DND-41 (cell line): Measurements from ENCODE around the gene GBE1.
"Not testable (repeated sequence)": the region's sequence is repeated elsewhere in the genome, so short reads cannot be mapped to it uniquely, and the experiment has no call there.

Experiments used
- ATAC-seq: fragments of 200-7000 bp; cut with Tn5 transposase; 3 replicates; pipeline ENCODE4 v1.9.1; 2021; ENCODE audit warnings: low read depth; ENCODE audit not compliant: insufficient read depth
- DNase-seq: peaks from one replicate; pipeline ENCODE4 v3.0.0-alpha.2; 2020
- H2AFZ ChIP-seq: 2 replicates; pipeline ENCODE4 v1.6.0; 2012; ENCODE audit warnings: low read depth, low read length
- H3K27ac ChIP-seq: 2 replicates; pipeline ENCODE4 v1.5.1; 2012; ENCODE audit warnings: low read length, inconsistent platforms
- H3K27me3 ChIP-seq: fragments of 200-600 bp; sonication (generic); 2 replicates; pipeline ENCODE4 v1.6.0; 2012; ENCODE audit warnings: low read length, mild to moderate bottlenecking, inconsistent platforms; ENCODE audit not compliant: insufficient read depth, poor library complexity
- H3K36me3 ChIP-seq: 2 replicates; pipeline ENCODE4 v1.5.1; 2012; ENCODE audit warnings: low read length, inconsistent platforms; ENCODE audit not compliant: insufficient read depth
- H3K4me1 ChIP-seq: 2 replicates; pipeline ENCODE4 v1.5.1; 2012; ENCODE audit warnings: mild to moderate bottlenecking, low read length; ENCODE audit not compliant: insufficient read depth
- H3K4me2 ChIP-seq: 2 replicates; pipeline ENCODE4 v1.6.0; 2012; ENCODE audit warnings: mild to moderate bottlenecking, moderate library complexity, low read length, inconsistent platforms; ENCODE audit not compliant: insufficient read depth
- H3K4me3 ChIP-seq, 2 experiments: fragments of 200-600 bp in 1 of 2; shearing (Covaris generic) in 1 of 2; 2 replicates each; pipeline ENCODE4 v1.5.1; 2012 to 2016; ENCODE audit warnings: inconsistent platforms in 2 of 2, low read length in 2 of 2, mild to moderate bottlenecking in 2 of 2, low read depth in 1 of 2, moderate library complexity in 1 of 2
- H3K79me2 ChIP-seq: 2 replicates; pipeline ENCODE4 v1.6.0; 2012; ENCODE audit warnings: low read length, inconsistent platforms; ENCODE audit not compliant: insufficient read depth
- H3K9ac ChIP-seq: 2 replicates; pipeline ENCODE4 v1.6.0; 2012; ENCODE audit warnings: low read depth, mild to moderate bottlenecking, inconsistent platforms, low read length, moderate library complexity
- H3K9me3 ChIP-seq: 2 replicates; pipeline ENCODE4 v1.5.1; 2012; ENCODE audit warnings: low read length, moderate library complexity, mild to moderate bottlenecking, inconsistent platforms; ENCODE audit not compliant: insufficient read depth, severe bottlenecking
- H4K20me1 ChIP-seq: 2 replicates; pipeline ENCODE4 v1.6.0; 2012; ENCODE audit warnings: low read length; ENCODE audit not compliant: insufficient read depth
- EZH2 ChIP-seq: IDR thresholded peaks from 3 replicates; pipeline ENCODE4 v1.6.1; 2012; ENCODE audit warnings: borderline replicate concordance, low read depth, mild to moderate bottlenecking, moderate library complexity, low read length, inconsistent platforms; ENCODE audit not compliant: severe bottlenecking
- TF ChIP-seq, protein P1 (sequence below): IDR thresholded peaks from 2 replicates; pipeline ENCODE4 v1.5.1; 2012; ENCODE audit warnings: borderline replicate concordance, low read length, moderate library complexity, mild to moderate bottlenecking; ENCODE audit not compliant: poor library complexity, severe bottlenecking; ENCODE audit errors: extremely low read depth

The GBE1 gene

DNA sequence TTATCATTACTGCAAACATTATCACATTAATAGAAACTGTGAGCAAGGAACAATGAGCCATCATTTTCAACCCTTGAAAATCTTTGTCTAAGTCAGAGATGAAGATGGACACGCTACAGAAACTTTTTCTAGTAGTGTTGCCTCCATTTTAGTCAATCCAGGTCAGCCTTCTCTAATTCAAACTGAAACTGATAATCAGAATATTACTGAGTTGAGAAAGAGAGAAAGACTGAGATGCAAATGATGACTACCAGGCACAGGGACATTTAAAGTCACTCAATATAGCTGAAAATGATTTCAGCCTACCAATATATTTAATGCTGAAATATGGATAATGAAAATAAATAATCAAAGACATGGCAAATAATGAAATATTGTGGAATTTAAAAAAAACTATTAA is 261.4 kb downstream of the GBE1 start:
- Histone ChIP-seq H3K4me2 (no peak overlapping the region), H3K9ac (no peak overlapping the region), H4K20me1 (no peaks in the 10 kb centered on the region), H3K4me1 (no peaks in the 10 kb centered on the region), H3K9me3 (no peaks in the 10 kb centered on the region), H3K27ac (no peak overlapping the region), H3K36me3 (peaks cover 60% of the 10 kb centered on the region), H2AFZ (no peak overlapping the region), H3K27me3 (no peaks in the 10 kb centered on the region), H3K4me3 (no peak overlapping the region), H3K79me2 (no peaks in the 10 kb centered on the region)
- DNase-seq (no peak), ATAC-seq (no peak)
- TF ChIP-seq EZH2: no peak
- TF ChIP-seq, protein P1, sequence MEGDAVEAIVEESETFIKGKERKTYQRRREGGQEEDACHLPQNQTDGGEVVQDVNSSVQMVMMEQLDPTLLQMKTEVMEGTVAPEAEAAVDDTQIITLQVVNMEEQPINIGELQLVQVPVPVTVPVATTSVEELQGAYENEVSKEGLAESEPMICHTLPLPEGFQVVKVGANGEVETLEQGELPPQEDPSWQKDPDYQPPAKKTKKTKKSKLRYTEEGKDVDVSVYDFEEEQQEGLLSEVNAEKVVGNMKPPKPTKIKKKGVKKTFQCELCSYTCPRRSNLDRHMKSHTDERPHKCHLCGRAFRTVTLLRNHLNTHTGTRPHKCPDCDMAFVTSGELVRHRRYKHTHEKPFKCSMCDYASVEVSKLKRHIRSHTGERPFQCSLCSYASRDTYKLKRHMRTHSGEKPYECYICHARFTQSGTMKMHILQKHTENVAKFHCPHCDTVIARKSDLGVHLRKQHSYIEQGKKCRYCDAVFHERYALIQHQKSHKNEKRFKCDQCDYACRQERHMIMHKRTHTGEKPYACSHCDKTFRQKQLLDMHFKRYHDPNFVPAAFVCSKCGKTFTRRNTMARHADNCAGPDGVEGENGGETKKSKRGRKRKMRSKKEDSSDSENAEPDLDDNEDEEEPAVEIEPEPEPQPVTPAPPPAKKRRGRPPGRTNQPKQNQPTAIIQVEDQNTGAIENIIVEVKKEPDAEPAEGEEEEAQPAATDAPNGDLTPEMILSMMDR: no peak

DNA sequence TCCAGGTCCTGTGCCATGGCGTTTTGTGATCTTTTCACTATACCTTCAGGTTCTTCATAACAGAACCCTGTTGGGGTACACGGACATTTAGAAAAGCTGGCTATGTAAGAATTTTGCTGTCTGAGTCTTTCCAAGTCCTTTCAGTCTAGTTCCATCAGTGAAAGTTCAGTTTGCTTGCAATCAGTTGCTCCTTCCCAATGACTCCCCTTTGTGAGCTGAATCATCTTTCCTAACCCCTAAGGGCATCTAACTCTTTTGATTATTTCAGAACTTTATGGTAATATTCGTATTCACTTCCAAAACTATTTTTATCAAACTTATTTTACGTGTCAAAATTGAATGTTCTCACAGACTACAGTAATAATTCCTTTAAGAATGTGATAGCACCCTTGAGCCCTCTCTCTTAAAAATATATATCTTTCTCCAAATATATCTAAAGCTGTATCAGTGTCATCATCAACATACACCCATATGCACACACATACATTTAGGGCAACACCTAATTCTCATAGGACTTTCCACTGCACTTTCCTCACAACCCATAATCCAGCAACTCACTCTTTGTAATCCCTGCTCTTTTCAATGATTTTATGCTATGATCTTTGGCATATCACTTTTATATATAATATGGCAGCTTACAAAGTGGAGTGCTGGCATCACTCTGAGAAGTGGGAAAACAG is 263.7 kb downstream of the GBE1 start:
- Histone ChIP-seq H3K27me3 (no peaks in the 10 kb centered on the region), H3K4me3 (no peak overlapping the region), H3K27ac (no peak overlapping the region), H3K4me1 (no peaks in the 10 kb centered on the region), H2AFZ (no peak overlapping the region), H3K9me3 (no peaks in the 10 kb centered on the region), H3K9ac (no peak overlapping the region), H3K79me2 (no peaks in the 10 kb centered on the region), H4K20me1 (no peaks in the 10 kb centered on the region), H3K36me3 (peaks cover 56% of the 10 kb centered on the region), H3K4me2 (no peak overlapping the region)
- ATAC-seq (no peak), DNase-seq (no peak)
- TF ChIP-seq, protein P1: no peak
- TF ChIP-seq EZH2: no peak

DNA sequence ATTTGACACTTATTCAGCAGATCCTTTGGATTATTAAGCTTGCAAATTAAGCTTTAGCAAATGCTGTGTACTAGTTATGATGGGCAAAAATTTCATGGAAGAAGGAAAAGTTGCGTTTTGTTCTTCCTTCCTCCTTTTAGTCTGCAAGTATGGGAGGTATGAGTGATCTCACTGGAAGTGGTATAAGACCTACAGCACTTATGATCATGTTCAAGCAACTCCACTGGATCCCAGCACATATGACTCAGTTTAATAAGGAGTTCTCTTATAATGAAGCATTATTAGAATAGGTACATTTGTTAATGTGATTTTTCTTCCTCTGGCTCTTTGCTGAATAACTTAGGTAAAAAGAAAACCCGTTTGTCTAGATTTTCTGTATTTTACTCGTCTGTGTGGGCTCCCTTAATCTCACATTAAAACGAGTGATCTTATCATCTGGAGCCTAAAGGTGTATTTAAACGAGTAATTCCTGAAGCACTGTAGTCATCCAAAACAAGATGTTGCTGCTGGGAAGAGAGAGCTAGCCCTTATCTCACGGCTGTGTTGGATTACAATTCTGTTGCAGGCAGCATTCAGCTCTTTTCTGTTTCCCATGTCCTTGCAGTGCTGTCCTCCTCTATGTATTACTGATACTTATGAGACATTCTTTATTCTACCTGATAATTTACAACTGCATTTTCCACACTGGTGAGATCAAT is 264.9 kb downstream of the GBE1 start:
- Histone ChIP-seq H3K9me3 (no peaks in the 10 kb centered on the region), H3K4me3 (no peak overlapping the region), H3K36me3 (peaks cover 60% of the 10 kb centered on the region), H2AFZ (no peak overlapping the region), H3K27ac (no peak overlapping the region), H3K4me1 (no peaks in the 10 kb centered on the region), H3K4me2 (no peak overlapping the region), H3K27me3 (no peaks in the 10 kb centered on the region), H4K20me1 (no peaks in the 10 kb centered on the region), H3K79me2 (no peaks in the 10 kb centered on the region), H3K9ac (no peak overlapping the region)
- DNase-seq: no peak
- ATAC-seq: no peak
- TF ChIP-seq, protein P1: no peak
- no peak for TF ChIP-seq EZH2

DNA sequence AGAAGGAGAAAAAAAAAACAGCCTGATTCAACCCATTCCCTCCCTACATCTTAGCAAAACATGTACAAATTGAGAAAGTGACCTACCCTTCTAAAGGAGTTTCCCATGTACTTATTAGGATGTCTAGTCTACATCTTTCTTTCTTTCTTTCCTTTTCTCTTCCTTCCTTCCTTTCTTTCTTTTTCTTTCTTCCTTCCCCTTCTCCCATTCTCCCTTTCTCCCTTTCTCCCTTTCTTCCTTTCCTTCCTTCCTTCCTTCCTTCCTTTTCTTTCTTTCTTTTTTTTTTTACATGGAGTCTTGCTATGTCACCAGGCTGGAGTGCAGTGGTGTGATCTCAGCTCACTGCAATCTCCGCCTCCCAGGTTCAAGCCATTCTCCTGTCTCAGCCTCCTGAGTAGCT is 269.0 kb downstream of the GBE1 start:
- peaks cover 68% of the 10 kb centered on the region for H3K36me3 ChIP-seq
- not testable (repeated sequence) for H3K27me3 ChIP-seq, H3K4me2 ChIP-seq, ATAC-seq, H3K4me3 ChIP-seq, H3K27ac ChIP-seq, H3K9ac ChIP-seq, H4K20me1 ChIP-seq, H3K9me3 ChIP-seq, H3K4me1 ChIP-seq, H2AFZ ChIP-seq, H3K79me2 ChIP-seq, DNase-seq
